Psoas muscle (tissue), 8 donors: ENCODE results near the gene NFE2L3. TPM values are rescaled to one million over a fixed set of nuclear protein-coding genes. Genes with fewer than 3 reads are reported as not detected.
"Not testable (repeated sequence)": the region's sequence is repeated elsewhere in the genome, so short reads cannot be mapped to it uniquely, and the experiment has no call there.

Experiments used
- ATAC-seq, 4 donors: fragments of 200-7000 bp; cut with Tn5 transposase; one replicate each; pipeline ENCODE4 v1.9.1; 2020; ENCODE audit warnings: moderate library complexity in 3 of 4, mild to moderate bottlenecking in 2 of 4
- DNase-seq, 2 donors: peaks; one replicate each; pipeline ENCODE4 v3.0.0-alpha.2; 2020
- H3K27ac ChIP-seq: fragments of 200-600 bp; one replicate; pipeline ENCODE4 v1.8.0; 2022
- H3K27me3 ChIP-seq, 3 donors: fragments of 200-600 bp in 1 of 3; one replicate each; pipeline versions ENCODE4 v1.6.1 to v1.8.0; 2013 to 2022; ENCODE audit warnings: low read length in 2 of 3, mild to moderate bottlenecking in 2 of 3, moderate library complexity in 1 of 3; ENCODE audit not compliant: insufficient read depth in 3 of 3
- H3K36me3 ChIP-seq, 2 donors: fragments of 200-600 bp in 1 of 2; one replicate each; pipeline versions ENCODE4 v1.6.1 to v1.8.0; 2013 to 2022; ENCODE audit warnings: low read depth in 1 of 2, mild to moderate bottlenecking in 1 of 2, moderate library complexity in 1 of 2; ENCODE audit not compliant: insufficient read depth in 1 of 2
- H3K4me1 ChIP-seq: fragments of 200-600 bp; one replicate; pipeline ENCODE4 v1.8.0; 2022
- H3K4me3 ChIP-seq: fragments of 200-600 bp; one replicate; pipeline ENCODE4 v1.8.0; 2022; ENCODE audit warnings: mild to moderate bottlenecking
- H3K9me3 ChIP-seq: fragments of 200-600 bp; one replicate; pipeline ENCODE4 v1.8.0; 2022
- CTCF ChIP-seq: fragments of 200-600 bp; IDR thresholded peaks from one replicate; pipeline ENCODE4 v1.8.0; 2022; ENCODE audit warnings: antibody characterized with exemption
- WGBS, 3 donors: extraction: QIAGEN DNeasy Blood & Tissue Kit; methylation state at CpG; one replicate each; pipeline versions ENCODE4 v1.1.6 to v1.1.7; 2013; 5-methylcytosine and 5-hydroxymethylcytosine counted together
- intact Hi-C, 2 donors: fragments of 100-400 bp; cut with DNase I; formaldehyde crosslinking; loops; one replicate each; pipeline versions ENCODE4 v1.11.0 to v1.14.2; 2022
- polyA plus RNA-seq, 3 donors: library from polyadenylated mRNA; stranded (reverse); fragments of 200-250 nt; gene quantifications; one replicate each; pipeline ENCODE4 v1.2.3, GENCODE V29; 2013
- total RNA-seq, 4 donors: library from RNA; stranded (reverse); fragmentation: NEBNext Ultra II Directional in 2 of 4; extraction: Animal tissue kit (Norgen Biotek cat#: 25700) in 2 of 4; gene quantifications; one replicate each; pipeline versions ENCODE4 v1.2.1 to v1.2.4, GENCODE V29; 2021 to 2023
- donor health status: healthy with polysubstance abuse.
- donor health status: DM: no; HTN: no; CAD: no; lungs with moderate emphysema.
- donor health status: Bipolar disorder and iron deficiency.
- donor health status: healthy.
- donor health status: DM: yes; HTN: yes; CAD: no.
- donor health status: DM: no; HTN: no; CAD: no.
- donor health status: DM: no; HTN: no; CAD: no.
- donor health status: DM: yes; HTN: yes; CAD: no.

Gene NFE2L3
- total and polyA plus RNA-seq, 7 donors, result 0.44 to 1.1 (median 0.72) TPM

- H3K4me3 ChIP-seq, result no peak overlapping the region
- no peaks in the 10 kb centered on the region for H3K36me3 ChIP-seq
- no peaks in the 10 kb centered on the region for H3K9me3 ChIP-seq
- no peak overlapping the region for H3K27ac ChIP-seq
- 56 to 73% (median 68%) methylated on average over 2 of the region's 2 CpGs for WGBS, 3 donors
- no peak for TF ChIP-seq CTCF
- intact Hi-C loops, result no loop called here
- no peak for DNase-seq
- H3K27me3 ChIP-seq, result peaks cover 0 to 20% (median 3%) of the 10 kb centered on the region in 3 donors
- ATAC-seq, result no peak
- no peaks in the 10 kb centered on the region for H3K4me1 ChIP-seq
Observed at GRCh38 chr7:26159243-26159642, 7.2 kb downstream of the NFE2L3 start.

GRCh38 chr7:26160896-26161295, 8.9 kb downstream of the NFE2L3 start:
- Histone ChIP-seq H3K36me3 (no peaks in the 10 kb centered on the region), H3K27ac (no peak overlapping the region), H3K4me3 (no peak overlapping the region), H3K4me1 (no peaks in the 10 kb centered on the region), H3K9me3 (no peaks in the 10 kb centered on the region), H3K27me3 (peaks cover 0 to 3% (median 0%) of the 10 kb centered on the region in 3 donors)
- intact Hi-C loops, result no loop called here
- TF ChIP-seq CTCF, result no peak
- ATAC-seq (no peak), DNase-seq (no peak)
- 89% methylated on average over 2 of the region's 2 CpGs for WGBS, 3 donors

GRCh38 chr7:26162431-26162830, 10.4 kb downstream of the NFE2L3 start:
- Histone ChIP-seq H3K27me3 (no peaks in the 10 kb centered on the region), H3K4me1 (no peaks in the 10 kb centered on the region), H3K9me3 (no peaks in the 10 kb centered on the region), H3K27ac (no peak overlapping the region), H3K4me3 (no peak overlapping the region), H3K36me3 (peaks cover 4 to 11% of the 10 kb centered on the region in 2 donors)
- no peak for TF ChIP-seq CTCF
- DNase-seq (no peak), ATAC-seq (no peak)
- intact Hi-C loops, result no loop called here
- 58 to 63% (median 62%) methylated on average over 2 of the region's 2 CpGs for WGBS, 3 donors

- H3K4me3 ChIP-seq, ATAC-seq, DNase-seq, H3K27ac ChIP-seq, H3K4me1 ChIP-seq, H3K9me3 ChIP-seq, intact Hi-C loops, H3K27me3 ChIP-seq: not testable (repeated sequence)
- WGBS, 3 donors, result 71 to 75% (median 72%) methylated on average over 1 of the region's 1 CpG
- peaks cover 4 to 19% of the 10 kb centered on the region in 2 donors for H3K36me3 ChIP-seq
Observed at GRCh38 chr7:26163804-26164203, 11.8 kb downstream of the NFE2L3 start.

GRCh38 chr7:26165950-26166683, 14.1 kb downstream of the NFE2L3 start:
- no peaks in the 10 kb centered on the region for H3K4me1 ChIP-seq
- no peaks in the 10 kb centered on the region for H3K27me3 ChIP-seq
- DNase-seq (no peak), ATAC-seq (peak in 2 of 4 donors; percentile 27 to 32)
- H3K27ac ChIP-seq, result no peak overlapping the region
- 52 to 61% (median 56%) methylated on average over 9 of the region's 9 CpGs for WGBS, 3 donors
- no peak overlapping the region for H3K4me3 ChIP-seq
- intact Hi-C loops, result no loop called here
- TF ChIP-seq CTCF, result no peak
- no peaks in the 10 kb centered on the region for H3K9me3 ChIP-seq
- H3K36me3 ChIP-seq, result peaks cover 10 to 42% of the 10 kb centered on the region in 2 donors
